HG03442 (cell line): Measurements from ENCODE around the gene CDX1.

Experiments used
- ATAC-seq: cut with Tn5 transposase; IDR thresholded peaks from one replicate; pipeline ENCODE4 v1.9.1; 2021; ENCODE audit warnings: mild to moderate bottlenecking, moderate library complexity; ENCODE audit not compliant: unreplicated experiment

The CDX1 gene

DNA sequence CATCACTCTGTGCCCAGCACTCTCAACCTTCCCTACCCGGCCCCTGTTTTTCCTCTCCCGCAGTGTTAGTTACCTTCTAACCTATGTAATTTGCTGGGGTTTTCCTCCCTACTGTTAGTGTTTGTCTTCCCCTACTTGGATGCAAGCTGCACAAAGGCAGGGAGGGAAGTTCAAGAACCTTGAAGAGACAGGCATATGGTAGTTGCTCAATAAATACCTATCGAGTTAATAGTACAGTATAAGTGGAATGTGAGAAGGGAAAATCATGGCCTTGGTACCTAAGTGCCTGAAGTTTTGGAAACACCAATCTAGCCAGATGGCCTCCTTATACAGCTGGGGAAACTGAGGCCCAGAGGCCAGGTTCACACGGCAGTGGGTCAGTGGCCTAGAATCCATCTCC is 35.1 kb upstream of the CDX1 start:
- ATAC-seq: no peak

DNA sequence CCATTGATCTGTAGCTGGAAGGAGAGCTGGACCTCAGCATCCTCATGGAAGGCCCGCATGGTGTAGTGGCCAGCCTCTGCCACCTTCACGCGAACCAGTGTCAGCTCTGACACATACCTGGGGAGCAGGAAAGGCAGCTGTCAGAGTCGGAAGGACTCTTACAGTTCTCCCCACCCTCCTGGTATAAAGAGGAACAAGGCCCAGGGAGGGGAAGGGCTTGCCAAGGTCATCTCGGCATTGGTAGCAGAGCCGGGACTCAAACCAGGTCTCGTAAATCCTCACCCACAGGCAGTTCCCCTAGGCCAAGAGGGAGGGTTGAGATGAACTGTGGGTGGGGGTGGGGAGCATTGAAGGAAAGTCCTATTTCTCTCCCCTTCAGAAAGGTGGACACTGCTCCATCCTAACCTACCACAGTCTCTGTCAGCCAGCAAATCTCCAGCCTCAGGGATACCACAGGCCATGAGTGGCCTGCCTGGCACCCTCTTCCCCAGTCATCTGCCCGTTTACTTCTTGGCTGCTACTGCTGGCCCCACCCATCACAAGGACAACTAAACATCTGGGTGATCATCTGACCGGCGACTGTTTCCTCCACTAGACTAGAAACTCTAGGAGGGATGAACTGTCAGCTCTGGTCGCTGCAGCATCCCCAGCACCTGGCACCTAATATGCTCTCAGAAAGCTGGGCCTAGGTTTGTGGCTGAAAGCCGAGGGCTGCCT is 34.4 kb upstream of the CDX1 start:
- no peak for ATAC-seq

- ATAC-seq: no peak
Measured at GRCh38 chr5:150132740-150133139, 33.8 kb upstream of the CDX1 start.

- no peak for ATAC-seq
Measured at GRCh38 chr5:150133581-150134197, 32.9 kb upstream of the CDX1 start.

DNA sequence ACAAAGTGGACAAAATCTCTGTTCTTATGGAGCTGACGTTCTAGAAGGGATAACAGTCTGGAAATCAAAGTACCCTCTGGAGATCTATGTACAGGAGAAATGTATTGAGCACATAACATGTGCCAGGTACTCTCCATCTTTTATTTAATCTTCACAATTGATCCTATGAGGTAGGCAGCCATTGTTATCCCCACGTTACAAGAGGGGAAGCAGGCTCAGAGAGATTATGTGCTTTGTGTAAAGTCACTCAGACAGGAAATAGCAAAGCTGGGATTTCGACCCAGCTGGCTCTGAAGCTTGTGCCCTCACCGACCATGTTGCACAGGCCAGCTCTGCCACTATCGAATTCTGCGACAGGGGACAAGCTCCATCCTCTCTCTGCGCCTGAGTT is 32.4 kb upstream of the CDX1 start:
- no peak for ATAC-seq

- no peak for ATAC-seq
Measured at GRCh38 chr5:150135557-150136304, 30.8 kb upstream of the CDX1 start.

GRCh38 chr5:150136305-150137167 is 30.0 kb upstream of the CDX1 start:
- no peak for ATAC-seq

- ATAC-seq: no peak
Measured at GRCh38 chr5:150137168-150137957, 29.2 kb upstream of the CDX1 start.

DNA sequence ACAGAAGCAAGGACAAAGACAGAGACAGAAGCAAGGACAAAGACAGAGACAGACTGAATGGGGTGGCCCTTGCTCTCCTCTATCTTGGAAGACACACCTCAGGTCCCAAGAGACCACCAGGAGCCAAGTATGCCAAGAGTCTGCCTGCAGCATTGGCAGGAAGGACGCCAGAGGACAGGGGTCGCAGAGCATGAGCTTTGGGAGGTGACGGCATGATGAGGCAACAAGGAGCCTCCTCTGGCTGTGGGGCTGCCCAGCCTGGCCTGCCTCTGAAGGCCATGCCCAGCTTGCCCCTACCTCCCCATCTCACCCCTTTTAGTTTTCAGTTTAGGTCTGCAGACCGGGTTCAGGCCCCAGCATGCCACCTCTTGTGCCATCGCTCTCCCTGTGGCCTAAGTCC is 28.6 kb upstream of the CDX1 start:
- no peak for ATAC-seq

GRCh38 chr5:150138551-150139265 is 27.9 kb upstream of the CDX1 start:
- no peak for ATAC-seq

DNA sequence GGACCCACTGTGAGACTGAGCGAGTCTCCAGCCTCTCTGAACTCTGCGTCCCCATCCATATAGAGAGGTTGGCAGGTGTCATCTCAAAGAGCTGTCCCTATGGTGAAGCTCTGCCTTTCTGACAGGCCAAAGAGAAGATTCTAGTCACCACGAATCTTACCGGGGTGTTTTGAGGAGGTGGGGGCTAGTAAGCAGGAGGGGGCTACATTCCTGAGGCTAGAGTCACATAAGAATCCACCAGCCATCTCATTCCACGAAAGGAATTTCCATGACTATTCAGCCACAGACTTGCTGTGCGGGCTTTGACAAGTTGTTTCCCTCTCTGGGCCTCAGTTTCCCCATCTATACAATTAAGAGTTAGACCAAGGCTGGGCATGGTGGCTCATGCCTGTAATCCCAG is 27.2 kb upstream of the CDX1 start:
- ATAC-seq: no peak

DNA sequence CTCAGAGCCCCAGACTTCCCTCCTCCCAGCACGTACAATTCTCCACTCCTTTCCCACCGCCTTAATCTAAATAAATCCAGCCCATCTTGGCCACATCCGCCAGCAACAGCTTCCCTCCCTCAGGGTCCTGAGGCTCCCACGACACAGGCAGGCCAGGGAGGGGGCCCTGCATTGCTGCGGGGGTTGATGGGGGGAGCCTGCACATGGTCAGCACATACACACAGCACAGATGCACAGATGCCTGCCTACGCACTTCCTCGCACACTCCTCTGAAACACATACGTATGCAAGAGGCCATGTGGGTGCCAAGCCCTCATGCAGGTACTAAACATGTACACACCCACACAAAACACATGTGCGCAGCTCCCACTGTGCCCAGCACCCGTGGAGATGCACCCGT is 25.7 kb upstream of the CDX1 start:
- ATAC-seq: no peak

- no peak for ATAC-seq
Measured at GRCh38 chr5:150141544-150142184, 24.9 kb upstream of the CDX1 start.

GRCh38 chr5:150142185-150142958 is 24.2 kb upstream of the CDX1 start:
- ATAC-seq: no peak

- ATAC-seq: no peak
Measured at GRCh38 chr5:150142959-150143349, 23.6 kb upstream of the CDX1 start.

GRCh38 chr5:150143350-150144245 is 23.0 kb upstream of the CDX1 start:
- no peak for ATAC-seq

DNA sequence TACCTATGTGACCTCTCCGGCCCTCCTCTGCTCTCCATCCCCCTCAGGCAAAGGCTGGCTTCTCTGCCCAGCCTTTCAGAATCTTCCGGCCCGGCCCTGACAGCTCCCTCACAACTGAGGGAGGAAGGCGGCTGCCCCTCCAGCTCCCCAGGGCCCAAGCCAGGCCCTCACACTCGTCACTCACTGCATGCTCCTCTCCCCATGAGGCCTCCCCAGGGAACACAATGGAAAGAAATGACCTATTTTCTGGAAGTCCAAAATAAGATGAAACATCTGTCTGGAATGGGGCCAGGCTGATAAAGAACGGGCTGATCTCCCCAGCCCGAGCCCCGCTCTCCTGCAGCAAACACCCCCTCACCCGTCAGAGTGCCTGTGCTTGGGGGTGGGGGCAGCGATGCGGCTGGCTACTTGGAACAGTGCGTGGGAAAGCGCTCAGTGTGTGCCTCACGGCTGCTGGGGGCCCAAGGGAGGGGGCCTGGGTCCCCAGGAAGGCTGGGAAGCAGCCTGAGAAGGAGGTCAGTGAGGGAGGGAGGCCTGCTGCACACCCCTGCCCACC is 22.3 kb upstream of the CDX1 start:
- no peak for ATAC-seq
